HG03442 (cell line): ENCODE measurements around the gene SLC9C1.
A peak's percentile ranks its signal among the peaks of the same experiment; 100 is the strongest.
"Not testable (repeated sequence)": the region's sequence is repeated elsewhere in the genome, so short reads cannot be mapped to it uniquely, and the experiment has no call there.

Experiments
- ATAC-seq: cut with Tn5 transposase; IDR thresholded peaks from one replicate; pipeline ENCODE4 v1.9.1; 2021; ENCODE audit warnings: mild to moderate bottlenecking, moderate library complexity; ENCODE audit not compliant: unreplicated experiment

SLC9C1 gene

DNA sequence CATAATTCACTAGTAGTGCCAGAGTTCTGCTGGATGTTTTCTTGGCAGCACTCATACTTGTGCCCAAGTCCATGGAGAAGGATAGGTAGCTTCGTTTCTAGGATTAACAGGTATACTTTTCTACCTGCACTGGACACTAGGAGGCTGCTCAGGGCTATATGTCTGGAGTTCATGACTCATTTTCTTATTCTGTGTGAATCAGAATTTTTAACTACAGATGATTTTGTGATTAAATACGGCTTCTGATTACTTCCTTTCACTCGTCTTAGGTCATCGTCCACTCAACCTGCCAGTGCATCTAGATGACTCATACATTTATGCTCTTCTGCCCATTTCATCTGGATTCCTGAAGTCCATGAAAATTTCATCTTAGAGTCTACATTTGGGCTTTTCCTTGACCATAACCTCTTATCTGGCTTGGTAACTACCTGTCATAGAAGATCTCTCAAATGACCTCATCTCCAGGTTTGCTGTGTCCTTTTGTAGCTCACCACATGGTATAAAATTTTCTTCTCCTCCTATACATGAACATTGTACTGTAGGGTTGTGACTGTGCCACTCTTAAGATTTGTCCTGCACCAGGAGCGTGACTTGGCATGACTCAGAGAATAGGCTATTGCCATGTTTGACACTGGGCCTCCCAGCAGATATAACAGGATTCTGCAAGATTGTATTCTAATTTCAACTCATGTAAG lies 94.2 kb downstream of the SLC9C1 start:
- ATAC-seq = no peak

DNA sequence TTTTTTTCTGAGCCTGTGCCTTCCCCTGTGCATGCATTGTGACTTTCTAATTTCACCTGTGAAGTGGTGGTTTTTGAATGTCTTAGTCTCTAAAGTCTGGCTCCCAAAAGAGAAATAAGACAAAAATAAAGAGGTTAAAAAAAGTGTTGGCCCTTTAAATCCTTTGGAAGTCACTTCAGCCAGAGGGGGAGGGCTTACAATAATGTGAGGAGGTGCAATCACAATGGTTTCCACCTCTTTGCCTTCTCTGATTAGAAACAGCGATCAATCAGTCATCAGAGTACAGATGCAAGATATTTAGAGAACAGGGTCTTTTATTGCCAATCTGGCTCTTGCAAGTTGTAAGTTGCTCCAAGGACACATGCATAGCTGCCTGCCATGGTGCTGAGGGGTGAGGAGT lies 96.9 kb downstream of the SLC9C1 start:
- ATAC-seq = no peak

DNA sequence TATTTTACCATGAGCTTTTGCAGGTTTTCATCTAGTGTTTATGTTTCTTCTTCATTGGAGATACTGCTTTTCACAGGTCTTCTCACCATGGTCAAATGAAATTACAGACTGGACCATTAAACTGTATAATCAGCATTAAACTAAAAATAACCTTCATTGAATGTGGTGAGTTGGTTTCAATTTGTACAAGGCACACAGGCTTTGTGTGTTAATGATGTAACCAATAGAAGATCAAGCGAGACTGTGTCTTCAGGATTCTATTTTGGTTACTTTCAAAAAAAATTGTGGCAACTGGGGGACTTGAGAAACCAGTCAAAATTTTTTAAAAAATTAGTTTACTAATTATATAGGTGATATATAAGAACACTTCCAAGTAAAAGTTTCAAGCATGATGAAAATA lies 106.7 kb downstream of the SLC9C1 start:
- no peak for ATAC-seq

DNA sequence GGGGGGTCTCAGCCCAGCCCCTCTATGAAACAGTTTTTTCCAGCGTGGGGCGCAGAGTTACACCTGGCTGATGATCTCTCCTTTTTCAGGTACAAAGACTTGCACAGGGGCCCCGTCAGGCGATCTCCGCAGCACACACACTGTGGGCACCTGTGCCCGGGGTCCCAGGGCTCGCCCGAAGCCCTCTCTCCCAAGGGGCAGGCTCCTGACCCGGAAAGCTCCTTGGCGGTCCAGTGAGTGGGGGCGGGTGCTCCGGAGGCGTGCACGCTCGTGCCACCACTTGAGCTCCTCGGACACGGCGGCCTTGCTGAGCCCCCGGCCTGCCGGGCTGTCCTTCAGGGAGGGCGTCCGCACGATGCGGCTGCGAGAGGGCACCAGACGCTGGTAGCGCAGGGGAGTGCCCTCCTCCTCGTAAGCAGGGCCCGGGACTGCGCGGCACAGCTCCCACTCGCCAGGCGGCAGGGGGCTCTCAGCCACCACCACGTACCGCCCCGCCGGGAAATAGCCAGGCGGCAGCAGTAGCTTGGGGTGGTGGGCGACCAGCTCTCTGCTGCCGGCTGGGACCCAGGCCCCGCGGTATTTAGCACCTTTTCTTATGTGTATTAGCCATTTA lies 108.5 kb downstream of the SLC9C1 start:
- ATAC-seq = not testable (repeated sequence)

DNA sequence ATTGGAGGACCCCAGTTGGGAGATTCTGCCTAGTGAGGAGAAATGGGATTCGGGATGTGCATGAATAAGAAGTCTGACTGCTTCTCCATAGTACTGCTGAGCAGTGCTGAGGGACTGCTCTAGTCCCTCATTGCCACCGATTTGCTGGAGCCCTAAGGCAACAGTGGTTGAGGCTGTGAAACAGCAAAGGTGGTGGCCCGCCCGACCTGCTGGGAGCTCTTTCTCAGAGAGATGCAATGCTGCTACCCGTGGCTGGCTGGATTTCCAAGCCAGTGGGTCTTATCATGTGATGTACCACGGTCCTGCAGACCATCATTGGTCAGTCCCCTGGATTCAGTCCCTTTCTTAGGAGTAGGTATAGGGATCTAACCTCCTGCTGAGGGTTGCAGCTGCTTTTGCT lies 118.4 kb downstream of the SLC9C1 start:
- no peak for ATAC-seq

DNA sequence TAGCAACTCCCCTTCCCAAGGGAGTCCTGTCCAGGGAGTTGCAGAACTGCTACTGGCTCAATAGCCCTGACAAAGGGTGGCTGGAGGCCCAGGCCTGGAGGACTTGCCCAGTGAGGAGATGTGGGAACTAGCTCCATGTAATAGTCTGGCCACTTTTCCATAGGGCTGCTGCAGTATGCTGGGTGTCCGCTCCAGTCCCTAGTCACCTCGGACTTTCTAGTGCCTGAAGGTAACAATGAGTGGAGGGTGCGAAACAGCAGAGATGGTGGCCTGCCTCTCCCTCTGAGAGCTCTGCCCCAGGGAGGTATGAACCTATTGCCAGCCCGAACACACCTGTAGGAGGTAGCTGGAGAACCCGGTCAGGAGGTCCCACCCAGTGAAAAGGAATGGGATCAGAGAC lies 119.0 kb downstream of the SLC9C1 start:
- no peak for ATAC-seq

DNA sequence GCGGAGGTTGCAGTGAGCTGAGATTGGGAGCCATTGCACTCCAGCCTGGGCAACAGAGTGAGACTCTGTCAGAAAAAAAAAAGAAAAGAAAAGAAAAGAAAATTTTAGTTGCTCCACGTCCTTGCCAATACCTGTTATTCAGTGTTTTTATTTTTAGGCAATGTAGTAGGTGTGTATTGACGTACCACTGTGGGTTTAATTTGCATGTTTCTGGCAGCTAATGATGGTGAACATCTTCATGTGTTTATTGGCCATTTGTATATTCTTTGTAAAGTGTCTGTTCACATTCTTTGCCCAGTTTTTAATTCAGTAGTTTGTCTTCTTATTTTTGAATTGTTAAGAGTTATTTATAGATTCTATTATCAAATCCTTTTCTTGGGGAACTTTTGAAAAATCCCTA lies 122.9 kb downstream of the SLC9C1 start:
- ATAC-seq = no peak

DNA sequence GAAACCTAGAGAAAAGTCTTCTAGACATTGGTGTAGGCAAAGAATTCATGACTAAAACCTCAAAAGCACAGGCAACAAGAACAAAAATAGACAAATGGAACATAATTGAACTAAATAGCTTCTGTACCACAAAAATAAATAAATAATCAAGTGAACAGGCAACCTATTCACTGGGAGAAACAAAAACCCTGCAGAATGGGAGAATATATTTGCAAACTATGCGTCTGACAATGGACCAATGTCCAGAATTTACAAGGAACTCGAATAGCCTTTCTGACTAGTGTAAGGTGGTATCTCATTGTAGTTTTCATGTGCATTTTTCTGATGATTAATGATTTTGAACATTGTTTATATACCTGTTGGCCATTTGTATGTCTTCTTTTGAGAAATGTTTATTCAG lies 124.0 kb downstream of the SLC9C1 start:
- ATAC-seq = no peak

DNA sequence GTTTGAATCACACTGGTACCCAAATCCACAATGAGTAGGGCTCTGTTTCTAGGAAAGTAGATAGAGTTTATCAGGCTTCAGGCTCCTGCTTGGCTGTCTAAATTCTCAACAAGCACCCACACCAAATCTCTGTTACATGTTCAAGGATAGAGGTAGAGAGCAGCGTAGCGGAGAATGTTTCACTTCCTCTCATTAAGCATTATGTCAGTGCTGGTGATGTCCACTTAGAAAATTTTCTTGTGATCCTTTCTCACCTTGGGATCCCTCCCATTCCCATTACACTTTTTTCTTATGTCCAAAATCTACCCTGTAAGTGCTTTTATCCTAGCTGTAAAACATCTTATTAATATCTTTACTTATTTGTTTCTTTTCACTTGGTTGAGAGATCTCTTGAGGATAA lies 126.3 kb downstream of the SLC9C1 start:
- peak; percentile 87 for ATAC-seq

DNA sequence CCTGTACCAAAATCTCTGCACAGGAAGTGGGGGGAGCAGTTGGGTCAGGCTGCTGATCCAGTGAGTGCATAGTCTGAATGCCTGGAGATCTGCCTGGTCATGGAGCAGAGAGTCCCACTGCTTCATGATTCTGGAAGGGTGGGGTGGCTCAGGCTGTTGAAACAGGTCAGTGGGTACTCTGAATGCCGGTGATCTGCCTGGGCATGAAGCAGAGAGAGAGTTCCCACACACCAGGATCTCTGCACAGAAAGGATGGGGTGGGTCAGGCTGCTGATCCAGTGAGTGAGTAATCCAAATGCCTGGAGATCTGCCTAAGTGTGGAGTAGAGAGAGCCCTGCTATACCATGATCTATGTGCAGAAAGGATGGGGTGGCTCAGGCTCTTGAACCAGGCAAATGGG lies 144.9 kb downstream of the SLC9C1 start:
- ATAC-seq = no peak

DNA sequence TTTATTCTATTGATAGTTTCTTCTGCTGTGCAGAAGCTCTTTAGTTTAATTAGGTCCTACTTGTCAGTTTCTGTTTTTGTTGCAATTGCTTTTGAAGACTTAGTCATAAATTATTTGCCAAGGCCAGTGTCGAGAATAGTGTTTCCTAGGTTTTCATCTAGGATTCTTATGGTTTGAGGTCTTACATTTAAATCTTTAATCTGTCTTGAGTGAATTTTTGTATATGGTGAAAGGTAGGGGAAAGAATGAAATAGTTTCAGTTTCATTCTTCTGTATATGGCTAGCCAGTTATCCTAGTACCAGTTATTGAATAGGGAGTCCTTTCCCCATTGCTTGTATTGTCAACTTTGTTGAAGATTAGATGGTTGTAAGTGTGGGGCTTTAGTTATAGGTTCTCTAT lies 150.3 kb downstream of the SLC9C1 start:
- no peak for ATAC-seq

DNA sequence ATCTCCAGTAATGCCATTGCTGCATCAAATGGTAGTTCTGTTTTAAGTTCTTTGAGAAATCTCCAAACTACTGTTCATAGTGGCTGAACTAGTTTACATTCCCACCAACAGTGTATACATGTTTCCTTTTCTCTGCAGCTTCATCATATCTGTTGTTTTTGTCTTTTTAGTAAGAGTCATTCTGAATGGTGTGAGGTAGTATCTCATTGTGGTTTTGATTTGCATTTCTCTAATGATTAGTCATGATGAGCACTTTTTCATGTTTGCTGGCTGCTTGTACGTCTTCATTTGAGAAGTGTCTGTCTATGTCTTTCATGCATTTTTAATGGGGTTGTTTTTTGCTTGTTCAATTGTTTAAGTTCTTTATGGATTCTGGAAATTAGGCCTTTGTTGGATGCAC lies 150.8 kb downstream of the SLC9C1 start:
- peak; percentile 47 for ATAC-seq

DNA sequence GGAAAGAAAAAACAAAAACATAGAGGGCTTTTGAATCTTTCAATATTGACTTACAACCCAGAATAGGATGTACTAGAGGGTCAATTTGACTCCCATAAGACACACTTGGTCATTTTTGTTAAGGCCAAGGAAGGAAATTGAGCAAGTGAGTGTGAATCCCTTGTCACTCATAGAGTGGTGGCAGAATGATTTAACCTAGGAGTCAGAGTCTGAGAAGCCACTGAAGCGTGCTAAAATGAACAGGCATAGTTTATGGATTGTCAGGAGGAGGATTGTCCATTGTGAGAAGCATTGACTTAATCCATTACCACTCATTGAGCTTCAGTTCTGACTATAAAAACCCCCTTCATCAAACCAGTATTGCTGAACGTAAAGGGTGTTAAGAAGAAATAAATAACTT lies 152.7 kb downstream of the SLC9C1 start:
- no peak for ATAC-seq

DNA sequence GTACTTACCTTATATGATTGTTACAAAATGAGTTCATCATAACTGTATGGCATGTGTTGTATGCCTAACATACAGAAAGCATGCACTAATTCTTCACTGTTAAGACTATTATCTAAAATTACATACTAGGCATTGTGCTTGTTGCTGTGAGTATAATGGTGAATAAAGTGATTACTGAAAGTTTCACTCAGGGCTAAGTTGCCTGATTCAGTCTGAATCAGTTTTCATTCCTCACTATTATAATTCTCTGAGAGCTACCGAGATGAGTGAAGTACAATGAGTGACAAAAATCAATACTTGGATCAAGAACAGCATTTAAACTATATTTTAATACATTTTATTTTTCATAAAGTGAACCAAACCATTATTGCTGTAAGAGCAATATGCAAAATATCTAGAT lies 153.4 kb downstream of the SLC9C1 start:
- no peak for ATAC-seq

DNA sequence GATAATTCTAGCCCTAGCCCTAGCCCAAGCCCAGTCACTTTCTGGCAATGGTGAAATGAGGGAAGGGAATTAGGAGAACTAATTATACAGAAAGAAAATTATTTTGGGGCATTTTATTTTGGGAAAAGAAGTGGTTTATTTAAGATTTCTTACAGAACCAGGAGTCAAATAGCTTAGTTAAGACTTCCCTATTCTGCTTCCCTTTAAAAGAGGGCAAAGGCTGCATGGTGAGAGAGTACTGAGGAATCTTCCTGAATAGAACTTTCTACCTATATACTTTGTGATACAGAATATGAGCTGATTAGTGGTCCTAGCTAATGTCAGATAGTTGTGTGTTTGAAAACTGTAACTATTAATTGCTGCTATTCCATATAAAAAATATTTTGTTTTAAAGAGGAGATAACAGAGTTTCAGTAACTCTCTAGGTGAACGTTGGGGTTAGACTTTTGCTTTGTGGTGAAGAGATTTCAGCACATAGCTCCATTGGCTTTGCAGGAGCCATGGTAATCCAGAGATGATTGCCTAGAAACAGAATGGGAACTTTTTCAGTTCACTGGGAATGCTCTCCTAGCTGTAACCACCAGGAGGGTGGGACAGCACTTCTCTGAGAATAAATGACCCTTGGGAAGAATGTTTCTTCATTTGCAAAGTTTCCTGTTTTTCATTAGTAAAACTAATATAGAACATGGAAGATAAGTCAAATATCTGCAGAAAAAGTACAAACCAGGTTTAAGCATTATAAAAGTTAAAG lies 155.6 kb downstream of the SLC9C1 start:
- ATAC-seq = no peak

DNA sequence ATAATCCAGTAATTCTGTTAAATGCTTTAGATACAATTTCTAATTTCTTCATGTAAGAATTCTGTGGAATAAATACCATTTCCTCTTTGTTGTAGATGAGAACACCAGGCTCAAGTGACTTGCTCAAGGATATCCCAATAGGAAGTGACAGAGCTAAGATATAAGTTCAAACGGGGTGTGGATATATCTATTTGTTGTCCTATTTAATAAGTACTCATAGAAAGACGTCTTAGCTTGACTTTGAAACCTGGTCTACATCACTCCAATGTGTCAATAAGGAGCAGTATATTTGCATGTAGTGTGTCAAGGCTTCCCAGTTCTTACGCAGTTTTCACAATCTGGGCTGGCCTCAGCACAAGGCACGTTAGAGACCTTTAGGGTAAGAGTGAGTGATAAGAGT lies 156.2 kb downstream of the SLC9C1 start:
- no peak for ATAC-seq

DNA sequence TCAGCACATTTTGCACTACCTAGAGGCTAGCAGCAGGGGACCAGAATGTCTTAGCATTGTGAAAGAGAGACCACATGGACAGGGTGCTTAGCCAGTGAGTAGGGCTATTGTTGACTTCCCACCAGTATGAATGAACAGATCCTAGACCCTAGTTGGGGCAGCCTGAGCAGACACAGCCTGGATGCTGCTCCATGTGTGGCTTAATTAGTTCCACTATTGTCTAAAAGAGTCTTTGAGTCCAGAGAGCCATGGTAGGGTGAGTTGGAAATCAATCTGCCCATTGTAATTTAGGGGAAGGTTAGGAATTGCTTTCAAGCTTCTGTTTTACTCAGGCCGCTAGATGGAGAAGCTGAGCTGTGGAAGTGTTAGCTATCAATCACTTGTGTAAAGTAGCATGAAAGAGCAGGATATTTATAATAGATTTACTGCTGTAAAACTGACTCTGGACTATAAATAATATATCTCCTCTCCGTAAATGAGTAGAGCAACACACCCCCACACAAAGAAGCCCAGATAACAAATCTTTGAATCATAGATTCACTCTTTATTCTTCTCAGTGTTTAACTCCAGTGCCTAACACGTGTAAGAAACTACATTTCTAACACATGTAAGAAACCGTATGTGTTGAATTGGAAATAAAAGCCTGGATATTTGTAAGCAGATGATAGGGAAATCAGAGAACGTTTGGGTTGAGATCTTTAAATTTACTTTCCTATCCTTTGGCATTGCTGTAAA lies 156.9 kb downstream of the SLC9C1 start:
- ATAC-seq = peak; percentile 14

DNA sequence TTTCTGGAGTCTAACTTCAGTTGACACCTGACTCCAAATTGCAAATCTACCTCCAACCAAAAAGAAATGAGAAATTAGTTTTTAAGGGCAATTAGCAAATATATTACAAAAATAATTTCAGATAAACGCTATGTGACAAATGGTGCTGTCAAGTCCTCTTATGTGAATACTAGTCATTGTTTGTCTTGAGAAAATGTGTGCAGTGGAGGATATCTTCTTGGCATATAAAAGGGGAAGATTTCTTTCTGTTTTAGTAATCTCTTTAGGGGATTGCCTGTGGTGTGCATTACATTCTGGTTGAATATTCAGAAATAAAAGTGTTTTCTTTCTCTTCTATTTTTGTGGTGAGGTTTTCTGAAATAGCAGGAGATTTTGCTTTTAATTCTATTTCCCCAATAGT lies 158.0 kb downstream of the SLC9C1 start:
- peak; percentile 15 for ATAC-seq

DNA sequence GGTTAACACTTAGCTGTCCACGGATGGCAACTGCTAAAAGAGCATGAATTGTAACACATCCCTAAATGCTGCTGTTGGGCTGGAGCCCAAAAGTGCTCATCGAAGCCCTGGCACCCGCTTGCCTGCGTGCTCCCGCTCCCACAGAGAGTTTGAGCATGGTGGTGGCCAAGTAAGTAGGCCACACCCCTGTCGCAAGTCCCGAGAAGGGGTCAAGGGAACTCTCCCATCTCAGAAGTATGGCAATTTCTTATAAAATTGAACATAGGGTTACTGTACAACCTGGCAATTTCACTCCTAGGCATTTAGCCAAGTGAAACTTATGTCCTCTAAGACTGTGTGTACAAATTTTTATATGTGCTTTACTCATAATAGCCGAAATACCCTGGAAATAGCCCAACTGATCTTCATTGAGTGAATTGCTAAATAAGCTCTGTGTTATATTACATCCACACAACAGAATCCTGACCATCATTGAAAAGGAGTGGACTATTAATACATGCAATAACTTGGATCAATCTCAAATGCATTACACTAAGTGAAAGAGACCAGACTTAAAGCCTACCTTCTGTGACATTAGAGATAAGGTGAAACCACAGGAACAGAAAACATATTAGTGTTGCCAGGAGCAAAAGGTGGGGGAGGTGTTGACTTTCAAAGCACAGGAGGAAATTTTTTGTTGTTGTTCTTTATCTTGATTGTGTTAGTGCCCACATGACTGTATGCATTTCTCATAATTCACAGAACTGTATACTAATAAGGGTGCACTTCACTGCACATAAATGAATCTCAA lies 159.5 kb downstream of the SLC9C1 start:
- no peak for ATAC-seq

DNA sequence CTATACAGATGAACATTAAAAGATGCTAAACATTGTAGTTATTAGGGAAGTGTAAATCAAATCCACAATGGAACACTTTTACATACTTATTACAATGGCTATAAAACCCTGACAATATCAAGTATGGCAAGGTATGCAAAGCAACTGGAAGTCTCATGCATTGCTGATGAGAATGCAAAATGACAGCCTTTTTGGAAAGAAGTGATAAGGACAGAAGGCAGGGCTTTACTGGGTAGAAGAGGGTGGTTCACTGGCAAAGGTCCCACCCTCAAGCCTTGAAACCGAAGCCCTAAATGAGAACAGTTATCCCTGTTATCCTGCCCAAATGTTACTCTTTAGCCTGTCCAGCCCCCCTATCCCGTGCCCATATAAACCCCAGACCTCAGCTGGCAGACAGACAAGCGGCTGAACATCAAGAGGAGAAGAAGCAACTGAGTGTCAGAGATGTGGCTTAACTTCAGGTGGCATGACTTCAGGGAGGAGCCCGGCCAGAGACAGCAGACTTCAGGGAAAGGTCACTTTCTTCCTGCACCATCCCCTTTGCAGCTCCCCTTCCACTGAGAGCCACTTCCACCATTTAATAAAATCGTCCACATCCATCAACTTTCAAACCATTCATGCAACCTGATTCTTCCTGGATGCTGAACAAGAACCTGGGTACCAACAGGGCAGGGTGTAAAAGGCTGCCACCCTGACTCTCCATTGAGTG lies 160.2 kb downstream of the SLC9C1 start:
- no peak for ATAC-seq
